Globus pallidus (tissue), 1 donor: Measurements from ENCODE around the gene LDHAL6B.

Experiments used
- DNase-seq: peaks from one replicate; pipeline ENCODE4 v3.0.0-alpha.2; 2015; ENCODE audit warnings: low spot score

LDHAL6B gene

GRCh38 chr15:59252137-59252536 lies 45.5 kb downstream of the LDHAL6B start:
- no peak for DNase-seq

GRCh38 chr15:59255680-59256336 lies 49.2 kb downstream of the LDHAL6B start:
- no peak for DNase-seq

- no peak for DNase-seq
These were observed 49.8 kb downstream of the LDHAL6B start for GRCh38 chr15:59256482-59256881.

- DNase-seq: no peak
These were observed 50.5 kb downstream of the LDHAL6B start for GRCh38 chr15:59257140-59257539.
